Epithelial cell of proximal tubule (primary cell): Measurements from ENCODE around the gene RIIAD1. TPM values are rescaled to one million over a fixed set of nuclear protein-coding genes. Genes with fewer than 3 reads are reported as not detected.
"Not testable (repeated sequence)": the region's sequence is repeated elsewhere in the genome, so short reads cannot be mapped to it uniquely, and the experiment has no call there.

ENCODE experiments used
- DNase-seq: peaks from one replicate; pipeline ENCODE4 v3.0.0-alpha.2; 2011; ENCODE audit warnings: low read depth
- H3K4me3 ChIP-seq: 2 replicates; pipeline ENCODE4 v1.5.1; 2011; ENCODE audit warnings: low read depth, mild to moderate bottlenecking, low read length
- CTCF ChIP-seq: conservative IDR thresholded peaks from 2 replicates; pipeline ENCODE4 v1.5.1; 2012; ENCODE audit warnings: low read depth, mild to moderate bottlenecking, low read length
- total RNA-seq: library from RNA; depleted of rRNA; stranded (reverse); fragments of >200 nt; gene quantifications from 2 replicates; pipeline ENCODE4 v1.2.3, GENCODE V29; 2015

RIIAD1 gene
- total RNA-seq, 1 donor from 2014 or later = not detected

GRCh38 chr1:151721788-151722510, 627 bp downstream of the RIIAD1 start:
- H3K4me3 ChIP-seq = peak overlapping the region; percentile 49
- no peak for DNase-seq
- TF ChIP-seq CTCF = no peak

- no peak overlapping the region for H3K4me3 ChIP-seq
- no peak for TF ChIP-seq CTCF
- DNase-seq = no peak
Measured at GRCh38 chr1:151723726-151724370, 2.5 kb downstream of the RIIAD1 start.

- DNase-seq = no peak
- no peak for TF ChIP-seq CTCF
- no peak overlapping the region for H3K4me3 ChIP-seq
Measured at GRCh38 chr1:151728151-151729054, 7.1 kb downstream of the RIIAD1 start.

- peak; percentile 22 for DNase-seq
- no peak overlapping the region for H3K4me3 ChIP-seq
- TF ChIP-seq CTCF = no peak
Measured at GRCh38 chr1:151729157-151729965, 8.0 kb downstream of the RIIAD1 start.

GRCh38 chr1:151729966-151730291, 8.6 kb downstream of the RIIAD1 start:
- DNase-seq = no peak
- TF ChIP-seq CTCF = no peak
- no peak overlapping the region for H3K4me3 ChIP-seq

GRCh38 chr1:151733126-151733525, 11.8 kb downstream of the RIIAD1 start:
- no peak for DNase-seq
- TF ChIP-seq CTCF = no peak

GRCh38 chr1:151733995-151734394, 12.7 kb downstream of the RIIAD1 start:
- DNase-seq, H3K4me3 ChIP-seq: not testable (repeated sequence)

More at GRCh38 chr1:151733126-151733525, 11.8 kb downstream of the RIIAD1 start:
- H3K4me3 ChIP-seq = no peak overlapping the region
